Esophagus muscularis mucosa (tissue), 4 donors: ENCODE results near the gene AP3S2.

Source experiments
- EP300 ChIP-seq: sonication (generic); formaldehyde crosslinking; IDR thresholded peaks from one replicate; pipeline ENCODE4 v1.6.1; 2017; ENCODE audit warnings: antibody characterized with exemption
- POLR2A ChIP-seq: fragments of 450-650 bp; IDR thresholded peaks from one replicate; pipeline ENCODE4 v1.6.1; 2017; ENCODE audit warnings: antibody characterized with exemption, moderate library complexity, mild to moderate bottlenecking, low read depth
- TF ChIP-seq, protein P1 (sequence below), 3 experiments: fragments of 200-600 bp in 2 of 3; fragments of 450-650 bp in 1 of 3; sonication (generic) in 2 of 3; IDR thresholded peaks; one replicate each; pipeline ENCODE4 v1.5.1; 2017 to 2019; ENCODE audit warnings: antibody characterized with exemption in 3 of 3, mild to moderate bottlenecking in 2 of 3, moderate library complexity in 1 of 3

GRCh38 chr15:89826671-89827655, 66.8 kb downstream of the AP3S2 start:
- TF ChIP-seq, protein P1, sequence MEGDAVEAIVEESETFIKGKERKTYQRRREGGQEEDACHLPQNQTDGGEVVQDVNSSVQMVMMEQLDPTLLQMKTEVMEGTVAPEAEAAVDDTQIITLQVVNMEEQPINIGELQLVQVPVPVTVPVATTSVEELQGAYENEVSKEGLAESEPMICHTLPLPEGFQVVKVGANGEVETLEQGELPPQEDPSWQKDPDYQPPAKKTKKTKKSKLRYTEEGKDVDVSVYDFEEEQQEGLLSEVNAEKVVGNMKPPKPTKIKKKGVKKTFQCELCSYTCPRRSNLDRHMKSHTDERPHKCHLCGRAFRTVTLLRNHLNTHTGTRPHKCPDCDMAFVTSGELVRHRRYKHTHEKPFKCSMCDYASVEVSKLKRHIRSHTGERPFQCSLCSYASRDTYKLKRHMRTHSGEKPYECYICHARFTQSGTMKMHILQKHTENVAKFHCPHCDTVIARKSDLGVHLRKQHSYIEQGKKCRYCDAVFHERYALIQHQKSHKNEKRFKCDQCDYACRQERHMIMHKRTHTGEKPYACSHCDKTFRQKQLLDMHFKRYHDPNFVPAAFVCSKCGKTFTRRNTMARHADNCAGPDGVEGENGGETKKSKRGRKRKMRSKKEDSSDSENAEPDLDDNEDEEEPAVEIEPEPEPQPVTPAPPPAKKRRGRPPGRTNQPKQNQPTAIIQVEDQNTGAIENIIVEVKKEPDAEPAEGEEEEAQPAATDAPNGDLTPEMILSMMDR (IDR thresholded peaks at IDR 0.05): no peak
- TF ChIP-seq POLR2A (no peak), EP300 (no peak)
